PFSK-1 (cell line): Measurements from ENCODE around the gene MBOAT2.

ENCODE experiments used
- POLR2AphosphoS5 ChIP-seq: IDR thresholded peaks from 2 replicates; pipeline ENCODE4 v1.6.1; 2012; ENCODE audit warnings: low read depth, mild to moderate bottlenecking, control low read depth, low read length, moderate library complexity
- SIN3A ChIP-seq: IDR thresholded peaks from 2 replicates; pipeline ENCODE4 v1.6.1; 2012; ENCODE audit warnings: mild to moderate bottlenecking, low read length, moderate library complexity, borderline replicate concordance; ENCODE audit not compliant: insufficient read depth
- TAF1 ChIP-seq: IDR thresholded peaks from 2 replicates; pipeline ENCODE4 v1.6.1; 2012; ENCODE audit warnings: low read length, control low read depth, borderline replicate concordance; ENCODE audit not compliant: insufficient read depth
- TF ChIP-seq, protein P1 (sequence below), 2 experiments: IDR thresholded peaks; 2 replicates each; pipeline versions ENCODE4 v1.6.1 to v1.8.0; 2011 to 2012; ENCODE audit warnings: low read depth in 2 of 2, low read length in 2 of 2, control low read depth in 1 of 2, inconsistent platforms in 1 of 2, mild to moderate bottlenecking in 1 of 2, moderate library complexity in 1 of 2; ENCODE audit not compliant: insufficient read depth in 1 of 2

DNA sequence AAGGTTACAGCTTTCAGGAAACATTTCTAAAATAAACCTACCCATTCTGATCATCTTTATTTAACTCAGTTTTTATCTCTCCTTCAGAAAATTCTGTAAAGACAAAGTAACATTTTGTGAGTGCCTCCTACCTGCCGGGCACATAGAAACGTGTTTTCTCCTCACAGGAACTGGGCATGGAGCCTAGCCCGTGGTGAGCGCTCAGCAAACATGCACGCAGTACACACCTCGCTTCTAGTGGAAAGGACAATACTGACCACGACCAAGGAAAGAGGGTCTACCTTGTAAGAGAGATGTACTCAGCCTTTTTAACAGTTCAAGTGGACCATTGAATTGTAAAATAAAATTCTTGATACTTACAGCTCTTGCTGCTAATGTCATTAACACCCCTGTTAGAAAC, 141.3 kb downstream of the MBOAT2 start:
- TF ChIP-seq TAF1 = no peak
- no peak for TF ChIP-seq POLR2AphosphoS5
- no peak for TF ChIP-seq SIN3A
- TF ChIP-seq, protein P1, sequence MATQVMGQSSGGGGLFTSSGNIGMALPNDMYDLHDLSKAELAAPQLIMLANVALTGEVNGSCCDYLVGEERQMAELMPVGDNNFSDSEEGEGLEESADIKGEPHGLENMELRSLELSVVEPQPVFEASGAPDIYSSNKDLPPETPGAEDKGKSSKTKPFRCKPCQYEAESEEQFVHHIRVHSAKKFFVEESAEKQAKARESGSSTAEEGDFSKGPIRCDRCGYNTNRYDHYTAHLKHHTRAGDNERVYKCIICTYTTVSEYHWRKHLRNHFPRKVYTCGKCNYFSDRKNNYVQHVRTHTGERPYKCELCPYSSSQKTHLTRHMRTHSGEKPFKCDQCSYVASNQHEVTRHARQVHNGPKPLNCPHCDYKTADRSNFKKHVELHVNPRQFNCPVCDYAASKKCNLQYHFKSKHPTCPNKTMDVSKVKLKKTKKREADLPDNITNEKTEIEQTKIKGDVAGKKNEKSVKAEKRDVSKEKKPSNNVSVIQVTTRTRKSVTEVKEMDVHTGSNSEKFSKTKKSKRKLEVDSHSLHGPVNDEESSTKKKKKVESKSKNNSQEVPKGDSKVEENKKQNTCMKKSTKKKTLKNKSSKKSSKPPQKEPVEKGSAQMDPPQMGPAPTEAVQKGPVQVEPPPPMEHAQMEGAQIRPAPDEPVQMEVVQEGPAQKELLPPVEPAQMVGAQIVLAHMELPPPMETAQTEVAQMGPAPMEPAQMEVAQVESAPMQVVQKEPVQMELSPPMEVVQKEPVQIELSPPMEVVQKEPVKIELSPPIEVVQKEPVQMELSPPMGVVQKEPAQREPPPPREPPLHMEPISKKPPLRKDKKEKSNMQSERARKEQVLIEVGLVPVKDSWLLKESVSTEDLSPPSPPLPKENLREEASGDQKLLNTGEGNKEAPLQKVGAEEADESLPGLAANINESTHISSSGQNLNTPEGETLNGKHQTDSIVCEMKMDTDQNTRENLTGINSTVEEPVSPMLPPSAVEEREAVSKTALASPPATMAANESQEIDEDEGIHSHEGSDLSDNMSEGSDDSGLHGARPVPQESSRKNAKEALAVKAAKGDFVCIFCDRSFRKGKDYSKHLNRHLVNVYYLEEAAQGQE (IDR thresholded peaks at IDR 0.05; ENCODE audit: insufficient read depth in 1 of 2, low read depth in 2 of 2, low read length in 2 of 2) = no peak
